CD14-positive monocyte (primary cell): ENCODE data around the gene SLC26A9. TPM values are rescaled to one million over a fixed set of nuclear protein-coding genes. Genes with fewer than 3 reads are reported as not detected.

Experiments used
- DNase-seq, 3 donors: peaks; one replicate each; pipeline ENCODE4 v3.0.0-alpha.2; 2011 to 2022
- H2AFZ ChIP-seq: 2 replicates; pipeline ENCODE4 v1.6.0; 2012; ENCODE audit warnings: mild to moderate bottlenecking, low read depth, low read length, inconsistent platforms; ENCODE audit not compliant: insufficient read depth, poor library complexity, severe bottlenecking
- H3K27ac ChIP-seq, 2 donors: 1 replicate in 1 of 2; 2 replicates in 1 of 2; pipeline ENCODE4 v1.5.1; 2012 to 2013; ENCODE audit warnings: low read length in 2 of 2, control low read depth in 1 of 2, inconsistent platforms in 1 of 2, low read depth in 1 of 2, mild to moderate bottlenecking in 1 of 2
- H3K27me3 ChIP-seq, 2 donors: one replicate each; pipeline versions ENCODE4 v1.6.0 to v1.6.1; 2011 to 2013; ENCODE audit warnings: low read length in 2 of 2; ENCODE audit not compliant: control insufficient read depth in 2 of 2, insufficient read depth in 2 of 2
- H3K36me3 ChIP-seq, 2 donors: replicated peaks in 1 of 2; 1 replicate in 1 of 2; 2 replicates in 1 of 2; pipeline versions ENCODE4 v1.5.1 to v1.6.1; 2012 to 2013; ENCODE audit warnings: low read length in 2 of 2, control low read depth in 1 of 2, inconsistent platforms in 1 of 2, mild to moderate bottlenecking in 1 of 2; ENCODE audit not compliant: insufficient read depth in 2 of 2, control insufficient read depth in 1 of 2
- H3K4me1 ChIP-seq, 2 donors: 1 replicate in 1 of 2; 2 replicates in 1 of 2; pipeline versions ENCODE4 v1.5.1 to v1.6.1; 2012 to 2013; ENCODE audit warnings: low read length in 2 of 2, control low read depth in 1 of 2, inconsistent platforms in 1 of 2, mild to moderate bottlenecking in 1 of 2, moderate library complexity in 1 of 2; ENCODE audit not compliant: insufficient read depth in 2 of 2, control insufficient read depth in 1 of 2
- H3K4me2 ChIP-seq: replicated peaks from 2 replicates; pipeline ENCODE3; 2012; ENCODE audit warnings: low read length, moderate library complexity, mild to moderate bottlenecking; ENCODE audit not compliant: poor library complexity, severe bottlenecking; ENCODE audit errors: extremely low read depth
- H3K4me3 ChIP-seq, 3 experiments: fragments of 200-600 bp in 1 of 3; sonication (generic) in 1 of 3; replicated peaks in 1 of 3; 1 replicate in 2 of 3; 2 replicates in 1 of 3; pipeline ENCODE4 v1.5.1; 2011 to 2013; ENCODE audit warnings: low read length in 3 of 3, mild to moderate bottlenecking in 3 of 3, control low read depth in 2 of 3, low read depth in 2 of 3, inconsistent platforms in 1 of 3, moderate library complexity in 1 of 3
- H3K79me2 ChIP-seq: 2 replicates; pipeline ENCODE4 v1.6.0; 2012; ENCODE audit warnings: mild to moderate bottlenecking, control low read depth, inconsistent platforms, low read length, moderate library complexity; ENCODE audit not compliant: insufficient read depth
- H3K9ac ChIP-seq: 2 replicates; pipeline ENCODE4 v1.6.0; 2017; ENCODE audit warnings: low read length, mild to moderate bottlenecking; ENCODE audit not compliant: insufficient read depth, poor library complexity, severe bottlenecking
- H3K9me3 ChIP-seq, 2 donors: replicated peaks in 1 of 2; 1 replicate in 1 of 2; 2 replicates in 1 of 2; pipeline versions ENCODE4 v1.5.1 to v1.6.1; 2012 to 2013; ENCODE audit warnings: low read length in 2 of 2, control low read depth in 1 of 2; ENCODE audit not compliant: control insufficient read depth in 1 of 2, insufficient read depth in 1 of 2
- H4K20me1 ChIP-seq: 2 replicates; pipeline ENCODE4 v1.6.0; 2012; ENCODE audit warnings: mild to moderate bottlenecking, low read length, control low read depth, moderate library complexity; ENCODE audit not compliant: insufficient read depth
- H3K27ac Mint-ChIP-seq, 7 donors: one replicate each; pipeline ENCODE4 v1.8.0; 2020; ENCODE audit warnings: mild to moderate bottlenecking in 7 of 7, mixed read lengths in 7 of 7, moderate library complexity in 6 of 7, inconsistent platforms in 2 of 7
- H3K27me3 Mint-ChIP-seq, 3 donors: one replicate each; pipeline ENCODE4 v1.8.0; 2021 to 2022; ENCODE audit warnings: low read depth in 3 of 3, mild to moderate bottlenecking in 3 of 3, mixed read lengths in 3 of 3, moderate library complexity in 3 of 3, inconsistent platforms in 1 of 3
- H3K36me3 Mint-ChIP-seq, 2 donors: one replicate each; pipeline ENCODE4 v1.8.0; 2020; ENCODE audit warnings: mixed read lengths in 2 of 2, inconsistent platforms in 1 of 2, mild to moderate bottlenecking in 1 of 2
- H3K4me1 Mint-ChIP-seq: one replicate; pipeline ENCODE4 v1.8.0; 2020; ENCODE audit warnings: mild to moderate bottlenecking, mixed read lengths
- H3K4me3 Mint-ChIP-seq, 2 donors: one replicate each; pipeline ENCODE4 v1.8.0; 2020; ENCODE audit warnings: mild to moderate bottlenecking in 2 of 2, mixed read lengths in 2 of 2, moderate library complexity in 1 of 2
- H3K9me3 Mint-ChIP-seq, 7 donors: one replicate each; pipeline ENCODE4 v1.8.0; 2020 to 2022; ENCODE audit warnings: mixed read lengths in 7 of 7, mild to moderate bottlenecking in 6 of 7, moderate library complexity in 6 of 7, inconsistent platforms in 2 of 7
- WGBS: methylation state at CpG from one replicate; pipeline ENCODE4 v1.1.5; 2013; ENCODE audit warnings: missing lambda C conversion rate; ENCODE audit not compliant: insufficient coverage; 5-methylcytosine and 5-hydroxymethylcytosine counted together
- intact Hi-C, 2 donors: fragments of 100-400 bp; cut with micrococcal nuclease; formaldehyde crosslinking; loops; one replicate each; pipeline versions ENCODE4 v1.15.0 to v1.15.1; 2023
- polyA plus RNA-seq, 3 donors: library from polyadenylated mRNA; depleted of rRNA in 1 of 3; unstranded in 2 of 3; stranded (reverse) in 1 of 3; fragments of 300-500 nt in 2 of 3; fragments of >200 nt in 1 of 3; fragmentation: Illumina TruSeq in 2 of 3; gene quantifications; 1 replicate in 2 of 3; 2 replicates in 1 of 3; pipeline ENCODE4 v1.2.3, GENCODE V29; 2012 to 2021
- TF ChIP-seq, protein P1 (sequence below): fragments of 200-600 bp; IDR thresholded peaks from one replicate; pipeline ENCODE4 v1.8.0; 2022; ENCODE audit warnings: antibody characterized with exemption, mild to moderate bottlenecking

SLC26A9 gene
- polyA plus RNA-seq, 3 donors = 0.04 TPM; not detected in 2

DNA sequence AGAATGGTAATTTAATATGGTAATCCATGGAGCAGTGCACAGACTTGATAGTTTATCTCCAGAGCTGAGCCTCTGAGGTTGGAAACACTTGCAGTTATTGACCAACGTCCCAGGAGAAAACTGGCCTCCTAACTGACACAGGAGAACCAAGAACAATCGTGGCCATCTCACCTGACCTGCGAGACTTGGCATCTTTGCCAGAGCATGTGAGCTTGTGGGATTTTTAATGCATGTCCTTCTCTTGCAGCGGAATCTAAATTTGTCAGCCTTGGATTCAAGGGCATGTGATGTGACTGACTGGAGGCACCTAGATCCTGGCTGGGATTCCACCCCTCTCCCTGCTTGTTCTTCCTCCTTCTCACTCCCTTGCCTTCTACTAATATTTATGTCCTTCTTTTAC, 27.8 kb upstream of the SLC26A9 start:
- no peaks in the 10 kb centered on the region for H3K79me2 ChIP-seq
- TF ChIP-seq, protein P1, sequence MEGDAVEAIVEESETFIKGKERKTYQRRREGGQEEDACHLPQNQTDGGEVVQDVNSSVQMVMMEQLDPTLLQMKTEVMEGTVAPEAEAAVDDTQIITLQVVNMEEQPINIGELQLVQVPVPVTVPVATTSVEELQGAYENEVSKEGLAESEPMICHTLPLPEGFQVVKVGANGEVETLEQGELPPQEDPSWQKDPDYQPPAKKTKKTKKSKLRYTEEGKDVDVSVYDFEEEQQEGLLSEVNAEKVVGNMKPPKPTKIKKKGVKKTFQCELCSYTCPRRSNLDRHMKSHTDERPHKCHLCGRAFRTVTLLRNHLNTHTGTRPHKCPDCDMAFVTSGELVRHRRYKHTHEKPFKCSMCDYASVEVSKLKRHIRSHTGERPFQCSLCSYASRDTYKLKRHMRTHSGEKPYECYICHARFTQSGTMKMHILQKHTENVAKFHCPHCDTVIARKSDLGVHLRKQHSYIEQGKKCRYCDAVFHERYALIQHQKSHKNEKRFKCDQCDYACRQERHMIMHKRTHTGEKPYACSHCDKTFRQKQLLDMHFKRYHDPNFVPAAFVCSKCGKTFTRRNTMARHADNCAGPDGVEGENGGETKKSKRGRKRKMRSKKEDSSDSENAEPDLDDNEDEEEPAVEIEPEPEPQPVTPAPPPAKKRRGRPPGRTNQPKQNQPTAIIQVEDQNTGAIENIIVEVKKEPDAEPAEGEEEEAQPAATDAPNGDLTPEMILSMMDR = no peak
- no peaks in the 10 kb centered on the region for H4K20me1 ChIP-seq
- no peak overlapping the region for H3K9ac ChIP-seq
- no peak overlapping the region for H3K27ac Mint-ChIP-seq
- peaks cover 1 to 4% (median 3%) of the 10 kb centered on the region in 3 donors for H3K27me3 Mint-ChIP-seq
- H3K27ac ChIP-seq = no peak overlapping the region
- H3K36me3 Mint-ChIP-seq = no peaks in the 10 kb centered on the region
- 100% methylated on average over 2 of the region's 4 CpGs for WGBS
- H3K9me3 Mint-ChIP-seq = no peaks in the 10 kb centered on the region
- H3K4me2 ChIP-seq = no peak overlapping the region
- H3K4me1 Mint-ChIP-seq = no peaks in the 10 kb centered on the region
- peak overlapping the region in 1 of 2 donors; percentile 9 for H3K4me3 Mint-ChIP-seq
- intact Hi-C loops = no loop called here
- H3K4me3 ChIP-seq = no peak overlapping the region
- no peaks in the 10 kb centered on the region for H3K9me3 ChIP-seq
- H3K4me1 ChIP-seq = no peaks in the 10 kb centered on the region
- H3K36me3 ChIP-seq = no peaks in the 10 kb centered on the region
- H2AFZ ChIP-seq = no peak overlapping the region
- no peaks in the 10 kb centered on the region for H3K27me3 ChIP-seq
- DNase-seq = no peak

DNA sequence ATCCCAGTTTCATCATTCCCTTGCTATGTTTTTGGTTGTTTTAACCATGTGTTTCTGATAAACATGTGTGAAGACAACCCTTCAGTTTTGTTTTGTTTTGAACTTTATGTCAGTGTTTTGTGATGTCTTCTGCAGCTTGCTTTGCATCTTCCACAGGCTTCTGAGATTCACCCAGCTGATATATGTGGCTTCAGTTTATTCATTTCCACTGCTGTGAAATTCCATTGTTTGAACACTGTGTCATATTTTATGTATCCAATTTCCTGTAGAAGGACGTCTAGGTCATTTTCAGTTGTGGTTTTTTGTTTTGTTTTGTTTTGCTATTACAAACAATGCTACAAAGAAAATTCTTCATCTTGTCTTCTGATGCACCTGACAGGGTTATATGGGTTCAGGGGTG, 27.2 kb upstream of the SLC26A9 start:
- no peak for DNase-seq
- H3K27me3 Mint-ChIP-seq = peaks cover 1 to 4% (median 3%) of the 10 kb centered on the region in 3 donors
- H2AFZ ChIP-seq = no peak overlapping the region
- no peak overlapping the region for H3K4me3 ChIP-seq
- no peaks in the 10 kb centered on the region for H3K4me1 Mint-ChIP-seq
- no peak overlapping the region for H3K27ac Mint-ChIP-seq
- no peaks in the 10 kb centered on the region for H3K79me2 ChIP-seq
- TF ChIP-seq, protein P1 = no peak
- no peaks in the 10 kb centered on the region for H3K36me3 ChIP-seq
- intact Hi-C loops = no loop called here
- no peaks in the 10 kb centered on the region for H3K9me3 ChIP-seq
- H3K27me3 ChIP-seq = no peaks in the 10 kb centered on the region
- no peaks in the 10 kb centered on the region for H3K9me3 Mint-ChIP-seq
- H3K36me3 Mint-ChIP-seq = no peaks in the 10 kb centered on the region
- no peak overlapping the region for H3K27ac ChIP-seq
- no peak overlapping the region for H3K9ac ChIP-seq
- H3K4me2 ChIP-seq = no peak overlapping the region
- H4K20me1 ChIP-seq = no peaks in the 10 kb centered on the region
- no peaks in the 10 kb centered on the region for H3K4me1 ChIP-seq
- WGBS = no CpG with 5 or more reads among the region's 1 CpG
- H3K4me3 Mint-ChIP-seq = no peak overlapping the region
